A673 (cell line): ENCODE measurements around the gene PCYT1B. TPM values are rescaled to one million over a fixed set of nuclear protein-coding genes. Genes with fewer than 3 reads are reported as not detected.

Experiments used
- BruUV-seq: library from RNA; stranded (reverse); fragments of 400-500 nt; replicated peaks from 2 replicates; lab custom pipeline; 2021; lab: Mats Ljungman, UMichigan
- CTCF ChIA-PET: fragments of 300-600 bp; sonication (Branson Sonifier 250); formaldehyde crosslinking; loops from one replicate; lab custom pipeline; 2022; ENCODE audit warnings: antibody characterized with exemption; lab: Charles Lee
- POLR2A ChIA-PET: fragments of 300-600 bp; sonication (Branson Sonifier 250); formaldehyde crosslinking; loops from one replicate; lab custom pipeline; 2022; ENCODE audit warnings: antibody characterized with exemption; ENCODE audit not compliant: low non-redundant PET; lab: Charles Lee
- DNase-seq: peaks from one replicate; pipeline ENCODE4 v3.0.0-alpha.2; 2015; ENCODE audit warnings: low spot score
- H3K27ac ChIP-seq: fragments of 200-600 bp; sonication (generic); 2 replicates; pipeline ENCODE4 v1.5.1; 2016; ENCODE audit warnings: mixed run types, low read depth, mild to moderate bottlenecking, mixed read lengths, antibody characterized with exemption, low read length; ENCODE audit not compliant: poor library complexity, severe bottlenecking
- H3K27me3 ChIP-seq: fragments of 200-600 bp; sonication (generic); replicated peaks from 2 replicates; pipeline ENCODE4 v1.6.1; 2017; ENCODE audit warnings: mixed run types, low read depth, mild to moderate bottlenecking, mixed read lengths, antibody characterized with exemption, low read length; ENCODE audit not compliant: insufficient read depth, poor library complexity
- H3K36me3 ChIP-seq: fragments of 200-600 bp; sonication (generic); 2 replicates; pipeline ENCODE4 v1.6.1; 2016; ENCODE audit warnings: mixed run types, mild to moderate bottlenecking, mixed read lengths, antibody characterized with exemption, low read length; ENCODE audit not compliant: insufficient read depth, poor library complexity, severe bottlenecking
- H3K4me1 ChIP-seq: fragments of 200-600 bp; sonication (generic); 2 replicates; pipeline ENCODE4 v1.6.1; 2017; ENCODE audit warnings: mixed run types, mild to moderate bottlenecking, mixed read lengths, antibody characterized with exemption, low read length; ENCODE audit not compliant: insufficient read depth, poor library complexity, severe bottlenecking
- H3K4me3 ChIP-seq: fragments of 200-600 bp; sonication (generic); 2 replicates; pipeline ENCODE4 v1.5.1; 2016; ENCODE audit warnings: low read depth, mixed run types, mild to moderate bottlenecking, mixed read lengths, low read length; ENCODE audit not compliant: poor library complexity, severe bottlenecking
- H3K9me3 ChIP-seq: fragments of 200-600 bp; sonication (generic); 2 replicates; pipeline ENCODE4 v1.6.1; 2016; ENCODE audit warnings: mixed run types, low read depth, mild to moderate bottlenecking, mixed read lengths, antibody characterized with exemption, low read length; ENCODE audit not compliant: poor library complexity, severe bottlenecking
- EZH2 ChIP-seq: fragments of 200-600 bp; sonication (generic); IDR thresholded peaks from 2 replicates; pipeline ENCODE4 v1.6.1; 2017; ENCODE audit warnings: borderline replicate concordance, low read depth, mild to moderate bottlenecking, mixed read lengths, antibody characterized with exemption, low read length; ENCODE audit not compliant: poor library complexity, severe bottlenecking
- intact Hi-C: fragments of 100-400 bp; cut with micrococcal nuclease; formaldehyde crosslinking; loops from one replicate; pipeline ENCODE4 v1.10.0; 2022; ENCODE audit not compliant: unreplicated experiment
- total RNA-seq: library from RNA; stranded (reverse); gene quantifications from 2 replicates; pipeline ENCODE4 v1.2.3, GENCODE V29; 2021
- TF ChIP-seq, protein P1 (sequence below): fragments of 300-800, 200-600 bp; sonication (generic); conservative IDR thresholded peaks from 2 replicates; pipeline ENCODE4 v1.5.1; 2017; ENCODE audit warnings: low read depth, mild to moderate bottlenecking, antibody characterized with exemption, low read length, moderate library complexity, mixed read lengths

PCYT1B gene
- total RNA-seq, 1 experiment from 2014 or later, result 3.6 TPM

DNA sequence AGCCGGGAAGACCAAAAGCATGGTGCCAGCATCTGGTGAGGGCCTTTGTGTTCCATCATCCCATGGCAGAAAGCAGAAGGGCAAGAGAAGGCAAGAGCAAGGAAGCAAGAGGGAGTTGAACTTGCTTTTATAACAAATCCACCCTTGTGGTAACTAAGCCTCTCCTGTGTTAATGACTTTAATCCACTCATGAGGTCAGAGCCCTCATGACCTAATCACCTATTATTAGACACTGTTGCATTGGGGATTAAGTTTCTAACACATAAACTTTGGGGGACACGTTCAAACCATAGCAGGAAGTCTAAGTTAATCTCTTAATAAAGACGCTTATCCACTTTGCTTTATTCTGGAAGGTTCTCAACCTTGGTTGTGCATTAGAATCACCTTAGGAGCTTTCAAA, 12.5 kb upstream of the PCYT1B start:
- H3K4me1 ChIP-seq, result no peaks in the 10 kb centered on the region
- POLR2A ChIA-PET, result no interaction called here
- no peaks in the 10 kb centered on the region for H3K36me3 ChIP-seq
- H3K27ac ChIP-seq, result no peak overlapping the region
- CTCF ChIA-PET, result no interaction called here
- H3K9me3 ChIP-seq, result no peaks in the 10 kb centered on the region
- no peaks in the 10 kb centered on the region for H3K27me3 ChIP-seq
- H3K4me3 ChIP-seq, result no peak overlapping the region
- DNase-seq, result no peak
- TF ChIP-seq, protein P1, sequence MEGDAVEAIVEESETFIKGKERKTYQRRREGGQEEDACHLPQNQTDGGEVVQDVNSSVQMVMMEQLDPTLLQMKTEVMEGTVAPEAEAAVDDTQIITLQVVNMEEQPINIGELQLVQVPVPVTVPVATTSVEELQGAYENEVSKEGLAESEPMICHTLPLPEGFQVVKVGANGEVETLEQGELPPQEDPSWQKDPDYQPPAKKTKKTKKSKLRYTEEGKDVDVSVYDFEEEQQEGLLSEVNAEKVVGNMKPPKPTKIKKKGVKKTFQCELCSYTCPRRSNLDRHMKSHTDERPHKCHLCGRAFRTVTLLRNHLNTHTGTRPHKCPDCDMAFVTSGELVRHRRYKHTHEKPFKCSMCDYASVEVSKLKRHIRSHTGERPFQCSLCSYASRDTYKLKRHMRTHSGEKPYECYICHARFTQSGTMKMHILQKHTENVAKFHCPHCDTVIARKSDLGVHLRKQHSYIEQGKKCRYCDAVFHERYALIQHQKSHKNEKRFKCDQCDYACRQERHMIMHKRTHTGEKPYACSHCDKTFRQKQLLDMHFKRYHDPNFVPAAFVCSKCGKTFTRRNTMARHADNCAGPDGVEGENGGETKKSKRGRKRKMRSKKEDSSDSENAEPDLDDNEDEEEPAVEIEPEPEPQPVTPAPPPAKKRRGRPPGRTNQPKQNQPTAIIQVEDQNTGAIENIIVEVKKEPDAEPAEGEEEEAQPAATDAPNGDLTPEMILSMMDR, result no peak
- TF ChIP-seq EZH2, result no peak
- intact Hi-C loops, result no loop called here
- BruUV-seq, result no TSS peak

- Histone ChIP-seq H3K9me3 (no peaks in the 10 kb centered on the region), H3K36me3 (no peaks in the 10 kb centered on the region), H3K4me1 (no peaks in the 10 kb centered on the region), H3K27ac (no peak overlapping the region), H3K4me3 (no peak overlapping the region), H3K27me3 (no peaks in the 10 kb centered on the region)
- CTCF ChIA-PET, result no interaction called here
- intact Hi-C loops, result no loop called here
- TF ChIP-seq, protein P1, result no peak
- no peak for TF ChIP-seq EZH2
- no TSS peak for BruUV-seq
- DNase-seq, result no peak
- POLR2A ChIA-PET, result no interaction called here
These were observed 12.0 kb upstream of the PCYT1B start for GRCh38 chrX:24659106-24659505.

DNA sequence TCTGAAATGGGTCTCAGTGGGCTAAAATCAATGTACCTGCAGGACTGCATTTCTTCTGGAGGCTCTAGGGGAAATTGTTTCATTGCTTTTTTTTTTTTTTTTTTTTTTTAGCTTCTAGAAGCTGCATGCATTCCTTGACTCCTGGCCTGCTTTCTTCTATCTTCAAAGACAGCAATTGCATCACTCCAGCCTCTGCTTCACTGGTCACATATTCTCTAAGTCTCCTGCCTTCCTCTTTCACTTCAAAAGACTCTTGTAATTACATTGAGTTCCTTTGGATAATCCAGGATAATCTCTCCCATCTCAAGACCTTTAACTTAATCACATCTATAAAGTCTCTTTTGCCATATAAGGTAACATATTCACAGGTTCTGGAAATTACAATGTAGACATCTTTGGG, 11.3 kb upstream of the PCYT1B start:
- intact Hi-C loops, result no loop called here

More for the DNA sequence above, 11.3 kb upstream of the PCYT1B start:
- H3K27me3 ChIP-seq, result no peaks in the 10 kb centered on the region
- TF ChIP-seq, protein P1, result no peak
- H3K4me3 ChIP-seq, result no peak overlapping the region
- H3K36me3 ChIP-seq, result no peaks in the 10 kb centered on the region
- no TSS peak for BruUV-seq
- no peaks in the 10 kb centered on the region for H3K4me1 ChIP-seq
- ChIA-PET CTCF (interaction anchor here (0.6 kb wide), 1 partner anchor 406 kb away, joined by 3 read pairs; no protein-coding TSS in a partner anchor), POLR2A (no interaction called here)
- H3K9me3 ChIP-seq, result no peaks in the 10 kb centered on the region
- H3K27ac ChIP-seq, result no peak overlapping the region
- no peak for DNase-seq
